Smooth muscle cell (in vitro differentiated cells): ENCODE results near the gene GDPGP1. TPM values are rescaled to one million over a fixed set of nuclear protein-coding genes. Genes with fewer than 3 reads are reported as not detected.

Source experiments
- DNase-seq: peaks from one replicate; lab custom pipeline; 2025; ENCODE audit not compliant: unreplicated experiment; lab: John Stamatoyannopoulos, UW
- H2AFZ ChIP-seq: fragments of 200-600 bp; sonication (generic); 2 replicates; pipeline ENCODE4 v1.6.0; 2016; ENCODE audit warnings: antibody characterized with exemption, low read depth, mild to moderate bottlenecking
- H3F3A ChIP-seq: fragments of 200-600 bp; sonication (generic); 2 replicates; pipeline ENCODE4 v1.6.0; 2017; ENCODE audit warnings: antibody characterized with exemption, low read depth
- H3K27ac ChIP-seq: fragments of 200-600 bp; sonication (generic); 2 replicates; pipeline ENCODE4 v1.5.1; 2016; ENCODE audit warnings: low read depth, mild to moderate bottlenecking
- H3K27me3 ChIP-seq: fragments of 200-600 bp; sonication (generic); 2 replicates; pipeline ENCODE4 v1.6.1; 2016; ENCODE audit warnings: low read depth, mild to moderate bottlenecking
- H3K36me3 ChIP-seq: fragments of 200-600 bp; sonication (generic); 2 replicates; pipeline ENCODE4 v1.5.1; 2016; ENCODE audit warnings: low read depth
- H3K4me1 ChIP-seq: fragments of 200-600 bp; sonication (generic); 2 replicates; pipeline ENCODE4 v1.5.1; 2016; ENCODE audit warnings: low read depth
- H3K4me2 ChIP-seq: fragments of 200-600 bp; sonication (generic); 2 replicates; pipeline ENCODE4 v1.6.0; 2016; ENCODE audit warnings: mild to moderate bottlenecking
- H3K4me3 ChIP-seq: fragments of 200-600 bp; sonication (generic); 2 replicates; pipeline ENCODE4 v1.5.1; 2016; ENCODE audit warnings: mild to moderate bottlenecking
- H3K79me2 ChIP-seq: fragments of 200-600 bp; sonication (generic); 2 replicates; pipeline ENCODE4 v1.6.0; 2016; ENCODE audit warnings: low read depth, mild to moderate bottlenecking
- H3K9ac ChIP-seq: fragments of 200-600 bp; sonication (generic); 2 replicates; pipeline ENCODE4 v1.6.0; 2016; ENCODE audit warnings: low read depth
- H3K9me3 ChIP-seq: fragments of 200-600 bp; sonication (generic); replicated peaks from 2 replicates; pipeline ENCODE4 v1.5.1; 2016; ENCODE audit warnings: low read depth
- H4K20me1 ChIP-seq: fragments of 200-600 bp; sonication (generic); 2 replicates; pipeline ENCODE4 v1.6.0; 2016; ENCODE audit warnings: low read depth
- CTCF ChIP-seq: fragments of 200-600 bp; sonication (generic); IDR thresholded peaks from 2 replicates; pipeline ENCODE4 v1.5.1; 2017; ENCODE audit warnings: borderline replicate concordance, mild to moderate bottlenecking, antibody characterized with exemption; ENCODE audit not compliant: insufficient read depth, poor library complexity, severe bottlenecking
- WGBS: methylation state at CpG from one replicate; pipeline ENCODE4 v1.1.7; 2016; ENCODE audit warnings: low lambda C conversion rate; 5-methylcytosine and 5-hydroxymethylcytosine counted together
- polyA plus RNA-seq: library from polyadenylated mRNA; unstranded; fragments of >200 nt; fragmentation: Nextera tagmentation; extraction: Ambion mirVana; gene quantifications from 2 replicates; pipeline ENCODE4 v1.2.1, GENCODE V29; 2016
- total RNA-seq: library from RNA; depleted of rRNA; stranded (reverse); fragments of >200 nt; gene quantifications from 2 replicates; pipeline ENCODE4 v1.2.3, GENCODE V29; 2014

The GDPGP1 gene
- total and polyA plus RNA-seq, 2 experiments from 2014 or later = 0.09 to 0.21 TPM

DNA sequence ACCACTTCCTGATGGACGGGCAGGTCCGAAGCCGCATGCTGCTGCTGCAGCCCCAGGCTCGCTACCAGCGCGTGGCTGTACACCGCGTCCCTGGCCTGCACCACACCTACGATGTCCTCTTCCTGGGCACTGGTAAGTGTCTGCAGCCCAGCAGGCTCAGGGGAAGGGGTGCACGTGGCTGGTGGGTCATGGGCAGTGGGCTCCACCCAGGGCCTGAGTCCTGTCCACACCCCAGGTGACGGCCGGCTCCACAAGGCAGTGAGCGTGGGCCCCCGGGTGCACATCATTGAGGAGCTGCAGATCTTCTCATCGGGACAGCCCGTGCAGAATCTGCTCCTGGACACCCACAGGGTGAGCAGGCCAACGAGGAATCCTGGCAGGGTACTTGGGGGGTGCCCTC is 9.0 kb upstream of the GDPGP1 start:
- no peaks in the 10 kb centered on the region for H3K79me2 ChIP-seq
- no peak overlapping the region for H3K4me2 ChIP-seq
- no peaks in the 10 kb centered on the region for H3K27me3 ChIP-seq
- no peak for DNase-seq
- H3K9ac ChIP-seq = no peak overlapping the region
- H3F3A ChIP-seq = no peaks in the 10 kb centered on the region
- 95% methylated on average over 17 of the region's 17 CpGs for WGBS
- H4K20me1 ChIP-seq = no peaks in the 10 kb centered on the region
- H3K9me3 ChIP-seq = no peaks in the 10 kb centered on the region
- no peak for TF ChIP-seq CTCF
- no peaks in the 10 kb centered on the region for H3K36me3 ChIP-seq
- H3K27ac ChIP-seq = no peak overlapping the region
- H3K4me3 ChIP-seq = no peak overlapping the region
- H3K4me1 ChIP-seq = no peaks in the 10 kb centered on the region
- no peak overlapping the region for H2AFZ ChIP-seq

DNA sequence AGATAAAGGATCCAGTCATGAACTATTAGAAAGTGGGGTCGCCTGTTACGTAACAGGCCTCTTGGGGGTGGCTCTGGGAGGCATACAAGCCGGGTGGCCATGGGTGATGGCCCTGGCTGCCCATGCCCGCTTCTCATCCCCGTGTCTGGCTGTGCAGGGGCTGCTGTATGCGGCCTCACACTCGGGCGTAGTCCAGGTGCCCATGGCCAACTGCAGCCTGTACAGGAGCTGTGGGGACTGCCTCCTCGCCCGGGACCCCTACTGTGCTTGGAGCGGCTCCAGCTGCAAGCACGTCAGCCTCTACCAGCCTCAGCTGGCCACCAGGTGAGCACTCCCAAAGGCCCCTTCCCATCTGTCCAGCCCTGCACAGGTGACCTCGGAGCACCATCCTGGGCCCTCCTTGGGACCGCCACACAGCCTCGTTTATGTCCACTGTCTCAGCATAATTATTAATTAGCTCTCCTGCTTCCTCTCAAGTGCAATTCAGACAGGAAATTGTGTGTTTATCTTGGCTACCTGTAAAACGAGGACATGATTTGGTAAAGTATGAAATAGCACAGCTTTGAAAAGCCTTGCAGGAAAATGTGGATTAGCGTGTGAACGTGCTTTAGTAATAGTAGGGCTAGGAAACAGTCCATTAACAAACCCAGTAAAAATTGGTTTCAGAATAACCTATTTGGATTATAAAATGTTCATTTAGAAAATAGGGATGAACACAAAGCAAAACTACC is 8.3 kb upstream of the GDPGP1 start:
- H3K4me3 ChIP-seq = no peak overlapping the region
- H3K4me2 ChIP-seq = no peak overlapping the region
- no peaks in the 10 kb centered on the region for H4K20me1 ChIP-seq
- H3K9ac ChIP-seq = no peak overlapping the region
- H3K4me1 ChIP-seq = no peaks in the 10 kb centered on the region
- H3K27me3 ChIP-seq = no peaks in the 10 kb centered on the region
- no peaks in the 10 kb centered on the region for H3K9me3 ChIP-seq
- no peaks in the 10 kb centered on the region for H3K79me2 ChIP-seq
- no peak overlapping the region for H3K27ac ChIP-seq
- 97% methylated on average over 18 of the region's 18 CpGs for WGBS
- no peak for TF ChIP-seq CTCF
- no peaks in the 10 kb centered on the region for H3F3A ChIP-seq
- no peak for DNase-seq
- no peak overlapping the region for H2AFZ ChIP-seq
- no peaks in the 10 kb centered on the region for H3K36me3 ChIP-seq

DNA sequence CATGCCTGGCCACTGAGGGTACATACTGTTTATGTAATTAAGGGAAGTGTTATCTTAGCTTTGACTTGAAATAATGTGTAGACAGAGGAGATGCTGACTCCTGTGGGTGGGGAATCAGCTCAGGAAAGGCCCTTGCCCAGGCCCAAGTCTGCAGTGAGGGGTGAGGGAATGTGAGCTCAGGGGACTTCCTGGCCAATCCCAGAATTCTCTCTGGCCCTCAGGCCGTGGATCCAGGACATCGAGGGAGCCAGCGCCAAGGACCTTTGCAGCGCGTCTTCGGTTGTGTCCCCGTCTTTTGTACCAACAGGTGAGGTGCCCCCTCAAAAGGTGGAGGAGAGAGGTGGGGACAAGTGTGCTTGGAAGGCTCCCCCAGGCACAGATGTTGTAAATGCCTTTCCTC is 6.7 kb upstream of the GDPGP1 start:
- Histone ChIP-seq H3K27me3 (no peaks in the 10 kb centered on the region), H3K9ac (no peak overlapping the region), H3K4me3 (no peak overlapping the region), H3K27ac (no peak overlapping the region), H3F3A (no peaks in the 10 kb centered on the region), H3K79me2 (no peaks in the 10 kb centered on the region), H3K36me3 (no peaks in the 10 kb centered on the region), H3K9me3 (no peaks in the 10 kb centered on the region), H3K4me1 (no peaks in the 10 kb centered on the region), H4K20me1 (peaks cover 2% of the 10 kb centered on the region), H3K4me2 (no peak overlapping the region), H2AFZ (no peak overlapping the region)
- WGBS = 92% methylated on average over 7 of the region's 7 CpGs
- TF ChIP-seq CTCF = no peak
- no peak for DNase-seq
